Spleen (tissue), 11 donors: ENCODE measurements around the gene SSBP4. TPM values are rescaled to one million over a fixed set of nuclear protein-coding genes. Genes with fewer than 3 reads are reported as not detected.

Source experiments
- DNase-seq: peaks from one replicate; pipeline ENCODE4 v3.0.0-alpha.2; 2020
- H3K27ac ChIP-seq, 8 donors: fragments of 200-600 bp; sonication (generic) in 7 of 8; 1 replicate in 4 of 8; 2 replicates in 4 of 8; pipeline versions ENCODE4 v1.5.0 to v1.8.0; 2016 to 2021; ENCODE audit warnings: inconsistent platforms in 4 of 8, mild to moderate bottlenecking in 4 of 8, moderate library complexity in 1 of 8
- H3K27me3 ChIP-seq, 7 donors: fragments of 200-600 bp; sonication (generic) in 6 of 7; replicated peaks in 1 of 7; 1 replicate in 4 of 7; 2 replicates in 3 of 7; pipeline versions ENCODE4 v1.5.0 to v1.8.0; 2016 to 2021; ENCODE audit warnings: inconsistent platforms in 3 of 7, mild to moderate bottlenecking in 1 of 7
- H3K36me3 ChIP-seq, 6 donors: fragments of 200-600 bp; sonication (generic) in 5 of 6; 1 replicate in 4 of 6; 2 replicates in 2 of 6; pipeline versions ENCODE4 v1.5.0 to v1.8.0; 2016 to 2021; ENCODE audit warnings: inconsistent platforms in 2 of 6
- H3K4me1 ChIP-seq, 6 donors: fragments of 200-600 bp; sonication (generic) in 5 of 6; 1 replicate in 3 of 6; 2 replicates in 3 of 6; pipeline versions ENCODE4 v1.5.0 to v1.8.0; 2016 to 2021; ENCODE audit warnings: inconsistent platforms in 3 of 6
- H3K4me3 ChIP-seq, 8 donors: fragments of 200-600 bp; sonication (generic) in 7 of 8; 1 replicate in 4 of 8; 2 replicates in 4 of 8; pipeline versions ENCODE4 v1.5.0 to v1.8.0; 2016 to 2021; ENCODE audit warnings: inconsistent platforms in 4 of 8, mild to moderate bottlenecking in 4 of 8, moderate library complexity in 2 of 8
- H3K9me3 ChIP-seq, 8 donors: fragments of 200-600 bp; sonication (generic) in 7 of 8; 1 replicate in 4 of 8; 2 replicates in 4 of 8; pipeline versions ENCODE4 v1.5.0 to v1.8.0; 2016 to 2021; ENCODE audit warnings: inconsistent platforms in 4 of 8
- POLR2A ChIP-seq, 3 donors: fragments of 450-650 bp; IDR thresholded peaks; one replicate each; pipeline ENCODE4 v1.5.1; 2017; ENCODE audit warnings: antibody characterized with exemption in 3 of 3, mild to moderate bottlenecking in 1 of 3
- POLR2AphosphoS5 ChIP-seq, 3 donors: sonication (generic); formaldehyde crosslinking; IDR thresholded peaks; one replicate each; pipeline ENCODE4 v1.5.1; 2017; ENCODE audit warnings: antibody characterized with exemption in 3 of 3
- WGBS, 5 donors: extraction: QIAGEN DNeasy Blood & Tissue Kit in 3 of 5; methylation state at CpG; one replicate each; pipeline versions ENCODE4 v1.1.5 to v1.1.7; 2013 to 2018; 5-methylcytosine and 5-hydroxymethylcytosine counted together
- intact Hi-C: fragments of 100-400 bp; cut with DNase I; formaldehyde crosslinking; loops from one replicate; pipeline ENCODE4 v1.15.0; 2023; ENCODE audit warnings: low total_unique reads
- polyA plus RNA-seq, 3 donors: library from polyadenylated mRNA; stranded (reverse); fragments of 200-250 nt; gene quantifications; one replicate each; pipeline ENCODE4 v1.2.1, GENCODE V29; 2013
- total RNA-seq, 7 donors: library from RNA; depleted of rRNA in 3 of 7; stranded (reverse); fragments of >200 nt in 3 of 7; fragmentation: NEBNext Ultra II Directional in 4 of 7; extraction: Animal tissue kit (Norgen Biotek cat#: 25700) in 4 of 7; gene quantifications; one replicate each; pipeline versions ENCODE4 v1.1.0 to v1.2.1, GENCODE V29; 2016 to 2021
- TF ChIP-seq, protein P1 (sequence below), 11 experiments: fragments of 200-600 bp in 7 of 11; fragments of 450-650 bp in 4 of 11; sonication (generic) in 4 of 11; IDR thresholded peaks in 8 of 11; conservative IDR thresholded peaks in 3 of 11; 1 replicate in 7 of 11; 2 replicates in 4 of 11; pipeline versions ENCODE4 v1.4.0 to v1.8.0; 2016 to 2021; ENCODE audit warnings: antibody characterized with exemption in 11 of 11, inconsistent platforms in 4 of 11, mild to moderate bottlenecking in 1 of 11
- donor health status: healthy with polysubstance abuse.
- donor health status: DM: no; HTN: no; CAD: no; lungs with moderate emphysema.
- donor health status: DM: no; HTN: no; CAD: no.
- donor health status: Bipolar disorder and iron deficiency.
- donor health status: healthy.
- donor health status: DM: no; HTN: no; CAD: no.
- donor health status: DM: yes; HTN: yes; CAD: no.

SSBP4 gene
- total and polyA plus RNA-seq, 10 donors: 56.3 to 143 (median 88.6) TPM

DNA sequence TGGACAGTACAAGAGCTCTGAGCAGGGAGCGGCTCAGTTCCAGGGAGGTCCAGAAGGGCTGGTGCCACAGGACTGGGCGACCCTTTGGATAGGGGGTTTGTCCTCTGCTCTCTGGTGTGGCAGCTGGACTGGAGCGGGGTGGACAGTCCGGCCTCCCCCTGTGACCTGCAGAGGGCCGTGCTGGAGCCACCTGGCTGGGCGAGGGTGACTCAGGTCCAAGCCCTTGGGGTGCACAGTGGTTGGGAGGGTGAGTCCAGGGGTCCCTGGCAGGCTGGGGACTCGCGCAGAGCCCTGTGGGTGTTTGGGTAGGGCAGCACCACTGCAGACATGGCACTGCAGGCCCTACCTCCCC, 7.2 kb downstream of the SSBP4 start:
- 77 to 91% (median 89%) methylated on average over 6 to 8 of the region's 8 CpGs; no CpG with 5 or more reads in 1 of the 5 donors for WGBS, 5 donors
- Histone ChIP-seq H3K27ac (peak overlapping the region in 6 of 8 donors; percentile 5 to 92 (median 32)), H3K27me3 (peaks cover 0 to 10% (median 0%) of the 10 kb centered on the region in 7 donors), H3K36me3 (peaks cover 0 to 22% (median 0%) of the 10 kb centered on the region in 6 donors), H3K4me3 (no peak overlapping the region), H3K9me3 (no peaks in the 10 kb centered on the region), H3K4me1 (peaks cover 45 to 100% (median 89%) of the 10 kb centered on the region in 6 donors)
- TF ChIP-seq POLR2A (IDR thresholded peaks at IDR 0.05) (no peak), POLR2AphosphoS5 (IDR thresholded peaks at IDR 0.05) (peak in 1 of 3 donors; percentile 14)
- no peak for DNase-seq
- intact Hi-C loops: no loop called here

DNA sequence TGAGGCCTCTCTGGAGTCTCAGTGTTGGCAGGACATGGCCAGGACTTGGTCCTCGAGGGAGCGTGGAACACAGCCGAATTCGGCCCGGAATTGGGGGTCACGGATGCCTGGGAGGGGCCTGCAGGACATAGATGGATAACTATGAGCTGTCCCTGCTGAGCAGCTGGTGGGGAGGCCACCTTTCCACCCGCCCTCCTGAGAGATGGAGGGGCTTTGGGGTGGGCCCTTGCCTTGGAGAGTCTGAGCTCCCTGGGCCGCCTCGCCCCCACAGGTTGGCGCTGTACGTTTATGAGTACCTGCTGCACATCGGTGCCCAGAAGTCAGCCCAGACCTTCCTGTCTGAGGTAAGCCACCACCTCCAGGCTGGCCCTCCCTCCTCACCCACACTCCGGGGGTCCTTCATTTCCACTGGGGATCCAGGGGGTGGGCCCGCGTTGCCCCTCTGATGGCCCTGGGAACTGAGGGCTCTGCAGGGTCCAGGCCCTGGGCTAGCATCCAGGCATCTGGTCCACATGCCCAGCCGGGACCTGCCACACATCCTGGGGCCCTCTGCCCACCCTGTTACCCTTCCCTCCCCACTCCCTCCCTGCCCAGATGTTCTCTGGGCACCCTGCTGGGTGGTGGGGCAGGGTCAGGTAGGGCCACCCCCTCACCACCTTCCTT, 8.0 kb downstream of the SSBP4 start:
- Histone ChIP-seq H3K4me3 (no peak overlapping the region), H3K9me3 (no peaks in the 10 kb centered on the region), H3K27ac (peak overlapping the region in 3 of 8 donors; percentile 18 to 92 (median 90)), H3K27me3 (peaks cover 0 to 10% (median 0%) of the 10 kb centered on the region in 7 donors), H3K36me3 (peaks cover 0 to 27% (median 0%) of the 10 kb centered on the region in 6 donors), H3K4me1 (peaks cover 37 to 100% (median 83%) of the 10 kb centered on the region in 6 donors)
- intact Hi-C loops: no loop called here
- 71 to 85% (median 73%) methylated on average over 15 to 16 of the region's 16 CpGs for WGBS, 5 donors
- no peak for DNase-seq
- peak in 1 of 3 donors; percentile 18 for TF ChIP-seq POLR2AphosphoS5 (IDR thresholded peaks at IDR 0.05)
- no peak for TF ChIP-seq POLR2A (IDR thresholded peaks at IDR 0.05)
- TF ChIP-seq, protein P1, sequence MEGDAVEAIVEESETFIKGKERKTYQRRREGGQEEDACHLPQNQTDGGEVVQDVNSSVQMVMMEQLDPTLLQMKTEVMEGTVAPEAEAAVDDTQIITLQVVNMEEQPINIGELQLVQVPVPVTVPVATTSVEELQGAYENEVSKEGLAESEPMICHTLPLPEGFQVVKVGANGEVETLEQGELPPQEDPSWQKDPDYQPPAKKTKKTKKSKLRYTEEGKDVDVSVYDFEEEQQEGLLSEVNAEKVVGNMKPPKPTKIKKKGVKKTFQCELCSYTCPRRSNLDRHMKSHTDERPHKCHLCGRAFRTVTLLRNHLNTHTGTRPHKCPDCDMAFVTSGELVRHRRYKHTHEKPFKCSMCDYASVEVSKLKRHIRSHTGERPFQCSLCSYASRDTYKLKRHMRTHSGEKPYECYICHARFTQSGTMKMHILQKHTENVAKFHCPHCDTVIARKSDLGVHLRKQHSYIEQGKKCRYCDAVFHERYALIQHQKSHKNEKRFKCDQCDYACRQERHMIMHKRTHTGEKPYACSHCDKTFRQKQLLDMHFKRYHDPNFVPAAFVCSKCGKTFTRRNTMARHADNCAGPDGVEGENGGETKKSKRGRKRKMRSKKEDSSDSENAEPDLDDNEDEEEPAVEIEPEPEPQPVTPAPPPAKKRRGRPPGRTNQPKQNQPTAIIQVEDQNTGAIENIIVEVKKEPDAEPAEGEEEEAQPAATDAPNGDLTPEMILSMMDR (IDR thresholded peaks at IDR 0.05 in 8 of 11, conservative IDR thresholded peaks at IDR 0.05 in 3 of 11): no peak

DNA sequence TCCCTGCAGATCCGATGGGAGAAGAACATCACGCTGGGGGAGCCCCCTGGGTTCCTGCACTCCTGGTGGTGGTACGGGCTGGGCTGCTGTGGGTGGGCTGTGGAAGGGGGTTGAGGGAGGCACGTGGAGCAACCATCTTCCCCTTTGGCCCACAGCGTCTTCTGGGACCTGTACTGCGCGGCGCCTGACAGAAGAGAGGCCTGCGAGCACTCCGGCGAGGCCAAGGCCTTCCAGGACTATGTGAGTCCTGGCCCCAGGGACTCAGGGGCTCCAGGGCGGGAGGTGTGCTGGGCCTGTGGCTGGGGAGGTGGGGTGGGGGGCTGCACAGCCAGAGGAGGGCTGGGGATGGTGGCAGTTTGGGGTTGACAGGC, 8.5 kb downstream of the SSBP4 start:
- no peak for DNase-seq
- intact Hi-C loops: no loop called here
- Histone ChIP-seq H3K36me3 (peaks cover 0 to 27% (median 0%) of the 10 kb centered on the region in 6 donors), H3K27ac (peak overlapping the region in 3 of 8 donors; percentile 85 to 92 (median 90)), H3K9me3 (no peaks in the 10 kb centered on the region), H3K4me3 (no peak overlapping the region), H3K4me1 (peaks cover 32 to 100% (median 83%) of the 10 kb centered on the region in 6 donors), H3K27me3 (peaks cover 0 to 10% (median 0%) of the 10 kb centered on the region in 7 donors)
- TF ChIP-seq, protein P1 (IDR thresholded peaks at IDR 0.05 in 8 of 11, conservative IDR thresholded peaks at IDR 0.05 in 3 of 11): no peak
- TF ChIP-seq POLR2A (IDR thresholded peaks at IDR 0.05) (no peak), POLR2AphosphoS5 (IDR thresholded peaks at IDR 0.05) (no peak)
- 76 to 95% (median 85%) methylated on average over 4 to 12 of the region's 12 CpGs for WGBS, 5 donors

DNA sequence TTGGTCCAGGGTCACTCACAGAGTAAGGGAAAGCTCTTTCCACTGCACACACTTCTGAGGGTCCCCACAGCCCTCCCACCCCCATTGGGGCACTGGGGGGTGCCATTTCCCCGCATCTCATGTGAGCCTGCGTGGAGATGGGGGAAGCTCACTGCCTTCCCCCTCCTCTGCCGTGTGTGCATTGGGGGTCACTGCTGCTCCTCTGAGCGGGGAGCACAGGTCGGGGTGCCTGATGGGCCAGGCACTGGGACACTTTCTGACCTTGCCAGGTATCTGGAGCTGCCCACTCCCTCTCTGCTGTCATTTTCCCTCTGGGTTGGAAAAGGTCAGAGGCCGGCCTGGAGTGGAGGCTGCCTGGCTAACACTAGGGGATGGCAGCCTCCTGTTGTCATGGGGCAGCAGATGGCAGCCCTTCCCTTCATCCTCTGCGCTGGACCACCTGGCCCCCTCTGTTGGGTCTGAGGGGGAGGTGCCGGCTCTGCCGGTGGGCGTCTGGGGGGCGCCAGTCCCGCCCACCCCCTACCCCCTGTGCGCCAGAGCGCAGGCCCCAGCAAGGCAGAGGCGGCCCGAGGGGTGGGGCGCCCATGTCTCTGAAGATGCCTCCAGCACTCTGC, 9.1 kb downstream of the SSBP4 start:
- intact Hi-C loops: no loop called here
- TF ChIP-seq POLR2AphosphoS5 (IDR thresholded peaks at IDR 0.05) (no peak), POLR2A (IDR thresholded peaks at IDR 0.05) (no peak)
- TF ChIP-seq, protein P1 (IDR thresholded peaks at IDR 0.05 in 8 of 11, conservative IDR thresholded peaks at IDR 0.05 in 3 of 11): no peak
- WGBS, 5 donors: 65 to 89% (median 76%) methylated on average over 9 to 17 of the region's 17 CpGs
- DNase-seq: no peak
- Histone ChIP-seq H3K9me3 (no peaks in the 10 kb centered on the region), H3K4me3 (peak overlapping the region in 5 of 8 donors; percentile 46 to 78 (median 54)), H3K36me3 (peaks cover 0 to 27% (median 0%) of the 10 kb centered on the region in 6 donors), H3K27me3 (peaks cover 0 to 16% (median 0%) of the 10 kb centered on the region in 7 donors), H3K4me1 (peaks cover 26 to 100% (median 83%) of the 10 kb centered on the region in 6 donors), H3K27ac (peak overlapping the region; percentile 55 to 92 (median 82))
